Middle frontal gyrus (tissue), 1 donor: ENCODE measurements around the gene ACACA.

ENCODE experiments used
- DNase-seq: peaks from one replicate; pipeline ENCODE4 v3.0.0-alpha.2; 2015; ENCODE audit warnings: low spot score; ENCODE audit errors: extremely low spot score

Gene ACACA

DNA sequence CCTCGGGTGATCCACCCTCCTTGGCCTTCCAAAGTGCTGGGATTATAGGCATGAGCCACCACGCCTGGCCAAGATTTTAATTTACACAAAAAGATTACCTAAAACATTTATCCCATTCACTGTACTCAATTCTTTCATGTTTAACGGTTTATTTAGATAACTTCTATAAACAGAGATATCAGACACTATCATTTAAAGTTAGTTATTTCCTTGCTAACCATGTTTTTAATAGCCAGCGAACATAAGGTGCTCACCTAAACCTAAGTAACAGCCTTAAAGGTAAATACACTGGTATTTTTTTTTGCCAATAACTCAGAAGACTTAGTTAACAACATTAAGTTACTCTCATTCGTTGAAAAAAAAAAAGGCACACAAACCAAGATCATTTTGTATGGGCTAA, 112.9 kb downstream of the ACACA start:
- no peak for DNase-seq

- DNase-seq: no peak
These were observed 114.1 kb downstream of the ACACA start for GRCh38 chr17:37292429-37293139.

GRCh38 chr17:37291351-37291750, 115.3 kb downstream of the ACACA start:
- no peak for DNase-seq

DNA sequence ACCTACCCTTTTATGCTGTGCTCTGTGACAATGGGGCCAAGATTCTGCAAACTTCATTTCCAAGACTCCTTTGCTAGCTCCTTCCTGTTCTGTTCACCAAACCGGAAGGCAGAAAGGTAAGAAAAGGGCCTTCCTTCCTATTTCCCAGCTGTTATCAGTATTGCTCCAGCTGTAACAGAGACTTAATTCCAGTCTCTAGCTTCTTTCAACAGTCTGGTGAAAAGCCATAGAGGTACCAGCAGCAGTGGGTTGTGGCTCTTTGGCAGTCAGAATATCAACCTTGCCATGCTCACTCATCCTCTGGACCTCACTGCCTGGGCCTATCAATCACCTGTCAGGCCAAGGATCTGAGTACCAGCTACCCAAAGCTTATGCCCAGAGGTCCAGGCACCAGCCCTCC, 120.2 kb downstream of the ACACA start:
- no peak for DNase-seq

DNA sequence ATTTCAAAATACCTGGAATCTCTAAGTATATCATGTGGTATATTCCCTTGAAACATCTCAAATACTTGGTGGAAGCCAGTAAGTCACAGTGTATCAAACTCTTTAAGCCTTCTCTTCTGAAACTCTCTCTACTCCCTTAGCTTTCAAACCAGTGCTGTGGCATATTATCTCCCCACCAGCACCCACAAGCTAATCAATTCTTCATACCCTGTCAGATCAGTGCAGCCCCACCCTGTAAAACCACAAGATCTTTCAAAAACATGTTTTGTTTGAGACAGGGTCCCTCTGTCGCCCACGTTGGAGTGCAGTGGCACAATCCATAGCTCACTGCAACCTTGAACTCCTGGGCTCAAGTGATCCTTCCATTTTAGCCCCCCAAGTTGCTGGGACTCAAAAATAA, 122.4 kb downstream of the ACACA start:
- no peak for DNase-seq

DNA sequence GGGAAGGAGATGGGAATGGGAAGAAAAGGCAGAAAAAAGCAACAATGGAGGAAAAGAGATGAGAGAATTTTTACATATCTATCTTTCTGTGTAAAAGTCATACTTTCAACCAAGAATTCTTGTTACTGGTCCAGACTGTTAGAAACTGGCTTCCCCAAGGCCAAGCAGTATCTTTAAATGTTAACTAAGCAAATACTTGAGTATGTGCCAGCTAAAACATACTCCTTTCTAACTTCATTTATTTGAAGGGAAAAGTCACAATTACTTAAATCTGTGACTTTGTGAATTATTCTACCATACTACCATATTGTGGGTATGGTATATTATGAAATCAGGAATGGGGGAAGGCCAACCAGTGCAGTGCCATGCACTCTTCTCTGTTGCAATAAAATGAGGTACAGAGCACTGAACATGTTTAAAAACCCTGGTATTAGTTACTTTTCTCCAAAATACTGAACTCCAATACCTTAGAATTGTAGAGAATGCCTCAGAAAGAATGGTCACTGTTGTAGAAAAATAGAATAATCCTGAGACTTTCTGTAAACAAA, 123.1 kb downstream of the ACACA start:
- DNase-seq: no peak

DNA sequence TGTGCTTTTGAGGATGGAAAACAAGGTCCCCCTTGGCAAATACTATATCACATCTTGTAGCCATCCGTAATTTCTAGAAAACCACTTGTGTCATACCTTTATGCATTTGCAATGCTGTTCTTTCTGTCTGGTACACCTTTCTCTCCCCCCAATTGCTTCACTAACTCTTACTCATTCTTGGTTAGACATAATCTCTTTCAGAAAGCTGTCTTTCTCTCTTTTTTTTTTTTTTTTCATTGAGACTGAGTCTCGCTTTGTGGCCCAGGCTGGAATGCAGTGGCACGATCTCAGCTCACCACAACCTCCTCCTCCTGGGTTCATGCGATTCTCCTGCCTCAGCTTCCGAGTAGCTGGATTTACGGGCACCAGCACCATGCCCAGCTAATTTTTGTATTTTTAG, 125.8 kb downstream of the ACACA start:
- no peak for DNase-seq

DNA sequence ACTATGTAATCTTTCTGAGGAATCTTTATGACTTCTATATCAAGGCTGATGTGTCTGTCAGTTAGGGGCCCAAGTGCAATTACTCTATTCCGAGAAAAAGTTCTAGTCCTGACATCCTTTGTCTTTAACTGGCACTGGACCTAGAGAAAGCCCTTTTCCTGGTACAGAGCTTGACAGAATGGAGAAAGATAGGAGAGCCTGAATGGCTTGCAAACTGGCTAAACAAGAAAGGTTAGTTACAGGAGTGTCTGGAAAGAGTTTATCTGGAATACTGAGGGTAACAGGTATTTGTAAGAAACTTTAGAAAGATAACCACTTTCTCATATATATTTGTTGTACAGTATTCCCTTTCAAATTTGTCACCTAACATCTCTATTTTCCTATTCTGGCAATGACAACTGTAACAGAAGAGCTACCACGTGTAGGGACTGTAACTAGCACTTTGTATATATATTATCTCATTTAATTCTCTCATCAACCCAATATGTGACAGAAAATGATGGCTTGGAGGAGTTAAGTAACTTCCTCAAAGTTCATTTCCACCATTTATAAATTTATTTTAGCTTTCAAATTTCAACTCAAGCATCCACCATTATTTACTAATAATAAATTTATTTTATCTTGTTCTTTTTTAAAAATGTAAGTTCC, 128.3 kb downstream of the ACACA start:
- no peak for DNase-seq

DNA sequence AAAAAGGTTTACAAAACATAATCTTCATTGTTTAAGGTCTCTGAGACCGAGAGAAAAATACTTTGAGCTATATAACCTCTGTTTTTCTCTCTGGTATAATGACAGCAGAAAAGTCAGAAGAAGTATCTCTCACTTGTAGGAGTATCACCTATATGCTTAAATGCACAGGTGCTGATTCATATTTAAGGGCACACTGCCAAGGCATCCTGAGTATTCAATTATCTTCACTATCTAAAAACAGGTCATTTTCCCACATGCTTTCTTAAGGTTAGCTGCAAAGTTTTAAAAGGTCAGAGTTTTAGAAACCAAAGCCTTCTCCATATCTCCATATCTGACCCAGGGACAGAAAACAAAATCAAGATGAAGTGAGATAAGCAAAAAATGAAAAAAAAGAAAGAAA, 130.2 kb downstream of the ACACA start:
- DNase-seq: no peak

- DNase-seq: no peak
These were observed 132.2 kb downstream of the ACACA start for GRCh38 chr17:37274461-37274860.

GRCh38 chr17:37273409-37274051, 133.1 kb downstream of the ACACA start:
- no peak for DNase-seq

GRCh38 chr17:37265446-37266173, 141.0 kb downstream of the ACACA start:
- no peak for DNase-seq

GRCh38 chr17:37261286-37261685, 145.3 kb downstream of the ACACA start:
- DNase-seq: no peak

GRCh38 chr17:37259030-37259735, 147.5 kb downstream of the ACACA start:
- DNase-seq: no peak

DNA sequence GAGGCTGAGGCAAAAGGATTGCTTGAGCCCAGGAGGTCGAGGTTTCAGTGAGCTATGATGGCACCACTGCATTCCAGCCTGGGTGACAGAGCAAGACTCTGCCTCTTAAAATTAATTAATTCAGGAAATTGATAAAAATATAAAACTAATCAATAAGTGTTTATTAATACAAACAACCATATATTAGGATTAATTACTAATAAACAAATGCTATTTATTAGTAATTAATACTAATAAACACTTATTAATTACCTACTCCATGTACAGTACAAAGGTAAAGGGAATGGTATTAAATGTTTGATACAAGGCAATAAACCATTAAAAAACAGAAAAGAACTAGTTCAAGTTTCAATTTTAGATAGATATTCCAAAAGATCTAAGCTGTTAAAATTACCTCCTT, 150.0 kb downstream of the ACACA start:
- no peak for DNase-seq

GRCh38 chr17:37255432-37255831, 151.2 kb downstream of the ACACA start:
- DNase-seq: no peak

- DNase-seq: no peak
These were observed 158.8 kb downstream of the ACACA start for GRCh38 chr17:37247825-37248224.

DNA sequence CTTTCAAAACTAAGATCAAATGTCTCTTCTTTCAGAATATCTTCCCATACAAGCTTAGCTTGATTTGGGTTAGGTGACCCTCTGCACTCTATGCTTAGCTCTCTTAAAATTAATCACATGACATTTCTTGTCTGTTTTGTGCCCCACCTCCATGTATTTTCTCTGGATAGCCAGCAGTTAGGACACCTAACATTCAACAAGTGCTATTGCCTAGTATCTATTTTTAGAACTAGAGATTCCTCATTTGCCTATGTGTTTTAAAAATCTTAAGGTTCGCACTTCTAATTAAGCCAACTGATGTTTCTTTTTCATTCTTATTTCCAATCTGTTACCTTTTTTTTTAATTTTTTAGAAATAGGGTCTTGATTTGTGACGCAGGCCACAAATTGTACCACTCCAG, 160.6 kb downstream of the ACACA start:
- no peak for DNase-seq

DNA sequence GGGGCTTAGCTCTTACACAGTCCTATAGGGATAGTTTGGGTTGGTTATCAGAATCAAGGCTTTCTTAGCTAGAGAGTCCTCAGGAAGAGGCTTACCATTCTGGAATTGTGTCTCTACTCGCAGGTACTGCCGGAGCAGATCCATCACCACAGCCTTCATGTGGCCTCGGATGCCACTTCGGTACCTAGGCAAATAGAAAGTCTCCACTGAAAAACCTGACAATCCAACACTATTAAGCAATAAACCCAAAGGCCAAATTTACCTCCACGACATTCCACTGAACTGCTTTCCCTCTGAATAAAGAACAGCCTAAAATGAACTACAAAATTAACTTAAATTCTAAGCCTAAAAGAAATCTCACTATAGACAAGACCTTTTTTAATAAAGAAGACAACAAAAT, 166.3 kb downstream of the ACACA start:
- DNase-seq: no peak

- no peak for DNase-seq
These were observed 166.8 kb downstream of the ACACA start for GRCh38 chr17:37239690-37240334.

DNA sequence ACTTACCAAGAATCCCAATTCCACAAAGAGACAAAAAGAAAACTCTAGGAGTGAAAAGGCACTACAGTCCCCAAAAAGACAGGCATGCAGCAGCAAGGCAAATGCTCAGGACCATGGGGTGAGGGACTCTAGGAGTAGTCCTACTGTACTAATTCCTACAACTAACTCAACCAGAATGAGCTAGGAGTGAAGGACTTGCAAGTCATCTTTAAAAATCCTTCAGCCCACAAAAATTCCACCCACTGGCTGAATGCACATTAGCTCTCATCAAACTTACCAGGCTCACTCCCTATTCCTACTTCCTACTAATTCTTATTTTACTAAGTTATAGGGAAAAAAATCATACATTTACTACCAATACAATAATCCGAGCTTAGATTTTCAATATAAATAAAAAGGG, 172.5 kb downstream of the ACACA start:
- DNase-seq: no peak
